Activated naive CD4-positive, alpha-beta T cell treated with anti-CD3 and anti-CD28 coated beads, Interleukin-2, amount 10 ng/mL, durations not matched to agents 7 days and 5 days (primary cell): ENCODE data around the gene MRPL55.
"Not testable (repeated sequence)": the region's sequence is repeated elsewhere in the genome, so short reads cannot be mapped to it uniquely, and the experiment has no call there.

Source experiments
- CTCF ChIA-PET: fragments of 350-600 bp; sonication (Branson Sonifier 250); formaldehyde crosslinking; loops from one replicate; lab custom pipeline; 2021; ENCODE audit warnings: antibody characterized with exemption; lab: Charles Lee
- DNase-seq: peaks from one replicate; pipeline ENCODE4 v3.0.0-alpha.2; 2020
- H3K27ac Mint-ChIP-seq: one replicate; pipeline ENCODE4 v1.8.0; 2021; ENCODE audit warnings: mild to moderate bottlenecking, moderate library complexity, mixed read lengths
- H3K27me3 Mint-ChIP-seq: one replicate; pipeline ENCODE4 v1.8.0; 2021; ENCODE audit warnings: mild to moderate bottlenecking, mixed read lengths
- H3K36me3 Mint-ChIP-seq: one replicate; pipeline ENCODE4 v1.8.0; 2021; ENCODE audit warnings: mixed read lengths
- H3K4me1 Mint-ChIP-seq: one replicate; pipeline ENCODE4 v1.8.0; 2021; ENCODE audit warnings: mixed read lengths
- H3K4me3 Mint-ChIP-seq: one replicate; pipeline ENCODE4 v1.8.0; 2021; ENCODE audit warnings: mild to moderate bottlenecking, moderate library complexity, mixed read lengths
- H3K9me3 Mint-ChIP-seq: one replicate; pipeline ENCODE4 v1.8.0; 2021; ENCODE audit warnings: mixed read lengths

The MRPL55 gene

GRCh38 chr1:228122921-228123441 is 13.9 kb upstream of the MRPL55 start:
- Mint-ChIP-seq H3K27ac (no peak overlapping the region), H3K4me3 (no peak overlapping the region), H3K36me3 (peaks cover 5% of the 10 kb centered on the region), H3K27me3 (peaks cover 19% of the 10 kb centered on the region), H3K4me1 (peaks cover 4% of the 10 kb centered on the region), H3K9me3 (peaks cover 4% of the 10 kb centered on the region)
- DNase-seq, result no peak
- CTCF ChIA-PET, result interaction anchor here (2.4 kb wide), 1 partner anchor 9 kb away, joined by 13 read pairs; no protein-coding TSS in a partner anchor

DNA sequence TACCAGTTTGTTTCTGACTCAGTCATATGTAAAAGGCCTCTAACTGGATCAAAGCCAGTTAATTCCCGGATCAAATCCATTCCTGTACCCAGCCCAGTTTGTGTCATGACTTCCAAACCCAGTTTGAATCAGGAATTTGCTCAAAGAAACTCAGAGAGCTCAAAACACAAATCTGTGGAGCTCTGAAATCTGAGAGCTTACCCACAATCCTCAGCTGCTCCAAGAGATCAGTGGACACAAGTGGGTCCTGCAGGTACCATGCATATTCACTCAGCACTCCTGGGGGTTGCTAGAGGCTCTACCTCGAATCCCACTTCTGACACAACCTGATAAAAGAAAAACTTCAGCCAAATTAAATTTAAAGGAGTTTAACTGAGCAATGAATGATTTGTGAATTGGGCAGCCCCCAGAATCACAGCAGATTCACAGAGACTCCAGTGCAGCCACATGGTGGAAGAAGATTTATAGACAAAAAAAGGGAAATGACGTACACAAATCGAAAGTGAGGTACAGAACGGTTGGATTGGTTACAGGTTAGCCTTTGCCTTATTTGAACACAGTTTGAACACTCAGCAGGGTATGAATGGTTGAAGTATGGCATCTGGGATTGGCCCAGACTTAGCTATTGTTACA is 11.9 kb upstream of the MRPL55 start:
- no peak overlapping the region for H3K4me3 Mint-ChIP-seq
- peaks cover 11% of the 10 kb centered on the region for H3K9me3 Mint-ChIP-seq
- no peak for DNase-seq
- peaks cover 12% of the 10 kb centered on the region for H3K27me3 Mint-ChIP-seq
- H3K4me1 Mint-ChIP-seq, result peaks cover 4% of the 10 kb centered on the region
- peak overlapping the region; percentile 4 for H3K27ac Mint-ChIP-seq
- H3K36me3 Mint-ChIP-seq, result peaks cover 8% of the 10 kb centered on the region
- CTCF ChIA-PET, result interaction anchor here (1.4 kb wide), 1 partner anchor 10 kb away, joined by 4 read pairs; no protein-coding TSS in a partner anchor

- Mint-ChIP-seq H3K9me3 (peaks cover 11% of the 10 kb centered on the region), H3K36me3 (peaks cover 8% of the 10 kb centered on the region), H3K4me1 (peaks cover 4% of the 10 kb centered on the region), H3K27ac (no peak overlapping the region), H3K4me3 (no peak overlapping the region), H3K27me3 (peaks cover 12% of the 10 kb centered on the region)
- DNase-seq, result no peak
- CTCF ChIA-PET, result interaction anchor here (1.4 kb wide), 1 partner anchor 11 kb away, joined by 4 read pairs; no protein-coding TSS in a partner anchor
Observed at GRCh38 chr1:228120351-228120750, 11.3 kb upstream of the MRPL55 start.

DNA sequence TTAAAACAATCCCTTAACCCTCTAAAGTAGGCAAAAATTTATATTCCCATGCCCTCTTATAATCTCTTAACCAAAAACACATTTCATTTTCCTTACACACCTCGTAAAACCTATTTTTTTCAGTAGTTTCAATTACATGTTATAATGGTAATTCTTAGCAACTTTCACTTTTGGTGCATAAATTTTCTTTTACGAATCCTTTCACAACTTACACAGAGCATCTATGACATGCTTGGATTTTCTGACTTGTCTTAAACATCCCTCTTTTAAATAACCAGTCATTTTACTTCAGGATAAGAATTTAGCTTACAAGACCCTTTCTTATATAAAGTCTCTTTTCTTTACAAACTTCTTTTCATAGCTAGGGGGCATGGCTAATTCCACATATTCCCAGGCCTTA is 8.9 kb upstream of the MRPL55 start:
- Mint-ChIP-seq H3K4me3 (no peak overlapping the region), H3K27ac (no peak overlapping the region), H3K9me3 (peaks cover 11% of the 10 kb centered on the region), H3K4me1 (peaks cover 4% of the 10 kb centered on the region), H3K27me3 (peaks cover 10% of the 10 kb centered on the region), H3K36me3 (peaks cover 8% of the 10 kb centered on the region)
- CTCF ChIA-PET, result interaction anchor here (1.7 kb wide), 1 partner anchor 13 kb away, joined by 5 read pairs; no protein-coding TSS in a partner anchor
- DNase-seq, result no peak

GRCh38 chr1:228117335-228117734 is 8.2 kb upstream of the MRPL55 start:
- CTCF ChIA-PET, result no interaction called here
- H3K36me3 Mint-ChIP-seq, result peaks cover 8% of the 10 kb centered on the region
- H3K4me1 Mint-ChIP-seq, result peaks cover 4% of the 10 kb centered on the region
- peaks cover 11% of the 10 kb centered on the region for H3K9me3 Mint-ChIP-seq
- H3K27ac Mint-ChIP-seq, result no peak overlapping the region
- peaks cover 3% of the 10 kb centered on the region for H3K27me3 Mint-ChIP-seq
- DNase-seq, result no peak
- no peak overlapping the region for H3K4me3 Mint-ChIP-seq

- H3K9me3 Mint-ChIP-seq, result peaks cover 11% of the 10 kb centered on the region
- H3K36me3 Mint-ChIP-seq, result peaks cover 7% of the 10 kb centered on the region
- no peak overlapping the region for H3K4me3 Mint-ChIP-seq
- peaks cover 5% of the 10 kb centered on the region for H3K27me3 Mint-ChIP-seq
- DNase-seq, result no peak
- peaks cover 8% of the 10 kb centered on the region for H3K4me1 Mint-ChIP-seq
- H3K27ac Mint-ChIP-seq, result no peak overlapping the region
- CTCF ChIA-PET, result interaction anchor here (1.5 kb wide), 1 partner anchor 16 kb away, joined by 3 read pairs; no protein-coding TSS in a partner anchor
Observed at GRCh38 chr1:228114827-228115226, 5.7 kb upstream of the MRPL55 start.

DNA sequence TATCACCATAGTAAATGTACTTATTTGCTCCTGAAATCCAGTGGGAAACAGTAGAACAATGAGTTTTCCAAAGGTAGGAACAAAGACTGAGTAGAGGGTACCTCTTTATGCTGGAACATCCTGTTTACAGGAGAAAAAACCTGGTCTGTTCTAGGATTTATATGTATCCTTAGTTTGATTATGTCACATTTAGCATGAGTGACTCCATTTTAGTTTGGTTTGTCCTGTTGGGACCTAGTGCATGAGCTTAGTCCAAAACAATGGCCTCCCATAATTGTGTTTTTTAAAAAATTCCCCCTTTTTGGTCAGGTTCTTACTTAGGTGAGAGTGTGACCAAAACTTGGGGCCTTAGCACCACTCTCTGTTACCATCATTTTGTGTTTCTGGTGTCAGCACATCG is 3.5 kb upstream of the MRPL55 start:
- CTCF ChIA-PET, result interaction anchor here (1.1 kb wide), 1 partner anchor 28 kb away, joined by 3 read pairs; the partner anchor contains the start of gene GUK1
- Mint-ChIP-seq H3K27ac (no peak overlapping the region), H3K4me1 (peaks cover 25% of the 10 kb centered on the region), H3K9me3 (peaks cover 5% of the 10 kb centered on the region), H3K36me3 (peaks cover 4% of the 10 kb centered on the region), H3K27me3 (peaks cover 7% of the 10 kb centered on the region), H3K4me3 (no peak overlapping the region)
- no peak for DNase-seq

DNA sequence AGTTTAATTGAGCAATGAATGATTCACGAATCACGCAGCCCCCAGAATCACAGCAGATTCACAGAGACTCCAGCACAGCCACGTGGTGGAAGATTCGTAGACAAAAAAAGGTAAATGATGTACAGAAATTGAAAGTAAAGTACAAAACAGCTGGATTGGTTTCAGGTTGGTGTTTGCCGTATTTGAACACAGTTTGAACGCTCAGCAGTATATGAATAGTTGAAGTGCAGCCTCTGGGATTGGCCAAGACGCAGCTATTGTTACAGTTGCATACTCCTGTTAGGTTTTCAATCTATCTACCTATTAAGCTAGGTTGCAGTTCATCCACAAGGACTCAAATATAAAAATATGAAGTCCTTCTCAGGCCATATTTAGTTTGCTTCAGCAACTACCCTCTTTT is 3.1 kb upstream of the MRPL55 start:
- H3K9me3 Mint-ChIP-seq, result peaks cover 2% of the 10 kb centered on the region
- DNase-seq, result no peak
- peaks cover 2% of the 10 kb centered on the region for H3K36me3 Mint-ChIP-seq
- peaks cover 7% of the 10 kb centered on the region for H3K27me3 Mint-ChIP-seq
- H3K4me3 Mint-ChIP-seq, result no peak overlapping the region
- peaks cover 28% of the 10 kb centered on the region for H3K4me1 Mint-ChIP-seq
- CTCF ChIA-PET, result no interaction called here
- no peak overlapping the region for H3K27ac Mint-ChIP-seq

DNA sequence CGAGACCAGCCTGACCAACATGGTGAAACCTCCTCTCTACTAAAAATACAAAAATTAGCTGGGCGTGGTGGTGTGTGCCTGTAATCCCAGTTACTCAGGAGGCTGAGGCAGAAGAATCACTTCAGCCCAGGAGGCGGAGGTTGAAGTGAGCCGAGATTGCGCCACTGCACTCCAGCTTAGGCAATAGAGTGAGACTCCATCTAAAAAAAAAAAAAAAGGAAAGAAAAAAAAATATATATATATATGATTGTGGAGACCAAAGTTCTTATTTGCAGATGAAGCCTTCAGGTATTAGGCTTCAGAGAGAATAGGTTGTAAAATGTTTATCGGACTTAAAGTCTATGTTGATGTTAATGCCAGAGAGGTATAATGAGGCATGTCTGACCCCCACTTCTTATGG is 2.2 kb upstream of the MRPL55 start:
- H3K36me3 Mint-ChIP-seq, H3K27ac Mint-ChIP-seq, H3K27me3 Mint-ChIP-seq, DNase-seq, H3K4me3 Mint-ChIP-seq, H3K9me3 Mint-ChIP-seq: not testable (repeated sequence)
- CTCF ChIA-PET, result interaction anchor here (1.7 kb wide), 1 partner anchor 20 kb away, joined by 5 read pairs; no protein-coding TSS in a partner anchor
- peaks cover 33% of the 10 kb centered on the region for H3K4me1 Mint-ChIP-seq

GRCh38 chr1:228110556-228110955 is 1.5 kb upstream of the MRPL55 start:
- Mint-ChIP-seq H3K27ac (no peak overlapping the region), H3K4me1 (peaks cover 33% of the 10 kb centered on the region), H3K36me3 (peaks cover 9% of the 10 kb centered on the region), H3K27me3 (peaks cover 7% of the 10 kb centered on the region), H3K9me3 (no peaks in the 10 kb centered on the region), H3K4me3 (peak overlapping the region; percentile 87)
- no peak for DNase-seq
- CTCF ChIA-PET, result interaction anchor here (1.7 kb wide), 1 partner anchor 20 kb away, joined by 5 read pairs; no protein-coding TSS in a partner anchor

- Mint-ChIP-seq H3K27ac (peak overlapping the region; percentile 90), H3K36me3 (peaks cover 11% of the 10 kb centered on the region), H3K4me3 (peak overlapping the region; percentile 87), H3K27me3 (peaks cover 7% of the 10 kb centered on the region), H3K9me3 (no peaks in the 10 kb centered on the region), H3K4me1 (peaks cover 33% of the 10 kb centered on the region)
- no peak for DNase-seq
- CTCF ChIA-PET, result interaction anchor here (1.7 kb wide), 1 partner anchor 21 kb away, joined by 5 read pairs; no protein-coding TSS in a partner anchor
Observed at GRCh38 chr1:228109962-228110488, 926 bp upstream of the MRPL55 start.

DNA sequence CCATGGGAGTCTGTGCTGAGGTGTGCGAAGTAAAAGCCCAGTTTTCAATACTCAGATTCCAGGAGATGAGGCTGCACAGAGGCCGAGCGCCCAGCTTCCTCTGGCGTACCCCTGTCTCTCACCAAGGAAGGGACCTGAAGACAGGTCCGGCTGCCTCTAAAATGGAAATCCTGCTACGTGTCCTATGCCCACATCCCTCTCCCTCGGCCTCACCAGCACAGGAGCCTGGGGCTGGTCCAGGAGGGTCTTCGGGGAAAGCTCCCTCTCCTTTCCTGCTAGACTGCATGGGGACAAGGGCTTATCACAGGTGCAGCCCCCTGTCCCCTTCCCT is 392 bp downstream of the MRPL55 start:
- Mint-ChIP-seq H3K4me1 (peaks cover 46% of the 10 kb centered on the region), H3K36me3 (peaks cover 11% of the 10 kb centered on the region), H3K9me3 (no peaks in the 10 kb centered on the region), H3K27ac (peak overlapping the region; percentile 90), H3K27me3 (peaks cover 7% of the 10 kb centered on the region), H3K4me3 (peak overlapping the region; percentile 87)
- CTCF ChIA-PET, result no interaction called here
- no peak for DNase-seq

DNA sequence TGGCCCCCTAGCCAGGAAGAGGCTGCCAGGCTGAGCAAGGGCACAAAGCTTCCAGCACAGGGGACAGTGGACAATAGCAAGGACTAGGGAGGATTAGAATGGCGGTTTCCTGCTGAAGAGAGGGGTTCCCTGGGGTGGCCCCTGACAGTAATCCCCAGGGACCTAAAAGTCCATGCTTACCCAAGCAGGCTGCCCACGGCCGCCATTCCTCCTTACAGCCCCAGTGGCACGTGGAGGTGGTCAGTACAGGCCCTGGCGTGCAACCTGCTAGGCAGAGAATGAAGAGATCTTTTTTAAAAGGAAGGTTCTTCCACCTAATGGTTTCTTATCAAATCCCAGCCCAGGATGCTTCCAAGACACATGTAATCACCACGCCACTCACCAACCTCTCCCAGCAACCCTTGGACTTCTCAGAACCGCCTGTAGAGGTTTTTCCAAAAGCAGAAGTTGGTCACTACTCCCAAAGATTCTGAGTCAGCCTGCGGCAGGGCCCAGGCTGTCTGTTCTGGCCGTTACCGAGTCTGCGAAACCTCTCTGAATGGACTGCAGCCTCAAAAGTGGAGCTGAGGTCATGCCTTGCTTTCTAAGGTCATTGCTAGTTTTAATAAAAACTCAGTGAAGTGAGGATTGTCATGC is 926 bp downstream of the MRPL55 start:
- DNase-seq, result no peak
- H3K9me3 Mint-ChIP-seq, result no peaks in the 10 kb centered on the region
- CTCF ChIA-PET, result no interaction called here
- peaks cover 51% of the 10 kb centered on the region for H3K4me1 Mint-ChIP-seq
- H3K4me3 Mint-ChIP-seq, result peak overlapping the region; percentile 87
- H3K36me3 Mint-ChIP-seq, result peaks cover 12% of the 10 kb centered on the region
- H3K27ac Mint-ChIP-seq, result peak overlapping the region; percentile 90
- peaks cover 10% of the 10 kb centered on the region for H3K27me3 Mint-ChIP-seq

DNA sequence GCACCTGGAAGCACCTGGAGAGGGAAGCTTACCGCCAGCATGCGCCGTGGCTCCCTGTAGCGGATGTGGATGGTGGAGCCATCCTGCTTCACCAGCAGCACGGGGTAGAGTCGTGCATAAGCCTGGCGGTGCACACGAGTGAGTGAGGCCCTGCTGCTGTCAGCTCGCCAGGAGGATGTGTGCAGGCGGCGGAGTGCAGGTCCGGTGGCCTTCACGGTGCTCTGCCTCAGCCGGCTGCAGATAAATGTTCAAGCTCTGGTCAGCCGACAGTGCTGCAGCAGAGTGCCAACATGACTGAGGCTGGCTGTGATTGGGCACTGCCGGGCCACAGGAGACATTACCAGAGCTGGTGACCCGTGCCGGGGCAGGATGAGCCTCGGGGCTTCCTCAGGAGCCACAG is 1.5 kb downstream of the MRPL55 start:
- peak overlapping the region; percentile 90 for H3K27ac Mint-ChIP-seq
- no peaks in the 10 kb centered on the region for H3K9me3 Mint-ChIP-seq
- H3K36me3 Mint-ChIP-seq, result peaks cover 12% of the 10 kb centered on the region
- CTCF ChIA-PET, result interaction anchor here (0.9 kb wide), 1 partner anchor 59 kb away, joined by 3 read pairs; no protein-coding TSS in a partner anchor
- peak overlapping the region; percentile 87 for H3K4me3 Mint-ChIP-seq
- no peak for DNase-seq
- H3K27me3 Mint-ChIP-seq, result peaks cover 12% of the 10 kb centered on the region
- H3K4me1 Mint-ChIP-seq, result peaks cover 54% of the 10 kb centered on the region
